ENCODE data around the gene ZBTB7C.

ZBTB7C gene

DNA sequence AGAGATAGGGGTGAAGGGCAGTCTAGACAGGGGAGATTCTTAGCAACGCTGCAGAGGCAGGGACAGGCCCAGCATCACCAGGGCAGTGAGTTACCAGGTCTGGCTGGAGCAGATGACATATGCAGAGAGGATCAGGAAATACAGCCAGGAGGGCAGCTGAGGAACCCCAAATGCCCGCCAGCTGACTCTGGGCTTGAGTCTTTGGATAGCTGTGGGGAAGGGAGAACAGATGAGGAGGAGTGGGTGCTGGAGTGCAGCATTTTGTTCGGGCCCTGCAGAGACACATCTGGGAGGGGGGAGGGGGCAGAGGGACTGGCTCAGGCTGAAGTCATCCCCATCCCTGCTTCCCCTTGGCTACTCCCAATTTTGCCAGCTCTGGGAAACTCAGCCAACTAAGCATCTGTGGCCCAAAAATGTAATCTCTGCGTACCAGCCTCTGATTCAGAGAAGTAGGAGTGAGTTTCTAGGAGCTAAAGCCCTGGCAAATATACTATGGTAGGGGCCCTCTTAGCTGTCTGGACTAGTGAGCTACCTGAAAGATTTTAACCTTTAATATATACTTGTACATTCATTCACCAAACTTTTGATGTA, 214.5 kb downstream of the ZBTB7C start:
- Histone ChIP-seq H3K9ac (ENCODE audit: low read length) (no peak overlapping the region), H3K27ac (ENCODE audit: low read depth, low read length) (no peak overlapping the region)

DNA sequence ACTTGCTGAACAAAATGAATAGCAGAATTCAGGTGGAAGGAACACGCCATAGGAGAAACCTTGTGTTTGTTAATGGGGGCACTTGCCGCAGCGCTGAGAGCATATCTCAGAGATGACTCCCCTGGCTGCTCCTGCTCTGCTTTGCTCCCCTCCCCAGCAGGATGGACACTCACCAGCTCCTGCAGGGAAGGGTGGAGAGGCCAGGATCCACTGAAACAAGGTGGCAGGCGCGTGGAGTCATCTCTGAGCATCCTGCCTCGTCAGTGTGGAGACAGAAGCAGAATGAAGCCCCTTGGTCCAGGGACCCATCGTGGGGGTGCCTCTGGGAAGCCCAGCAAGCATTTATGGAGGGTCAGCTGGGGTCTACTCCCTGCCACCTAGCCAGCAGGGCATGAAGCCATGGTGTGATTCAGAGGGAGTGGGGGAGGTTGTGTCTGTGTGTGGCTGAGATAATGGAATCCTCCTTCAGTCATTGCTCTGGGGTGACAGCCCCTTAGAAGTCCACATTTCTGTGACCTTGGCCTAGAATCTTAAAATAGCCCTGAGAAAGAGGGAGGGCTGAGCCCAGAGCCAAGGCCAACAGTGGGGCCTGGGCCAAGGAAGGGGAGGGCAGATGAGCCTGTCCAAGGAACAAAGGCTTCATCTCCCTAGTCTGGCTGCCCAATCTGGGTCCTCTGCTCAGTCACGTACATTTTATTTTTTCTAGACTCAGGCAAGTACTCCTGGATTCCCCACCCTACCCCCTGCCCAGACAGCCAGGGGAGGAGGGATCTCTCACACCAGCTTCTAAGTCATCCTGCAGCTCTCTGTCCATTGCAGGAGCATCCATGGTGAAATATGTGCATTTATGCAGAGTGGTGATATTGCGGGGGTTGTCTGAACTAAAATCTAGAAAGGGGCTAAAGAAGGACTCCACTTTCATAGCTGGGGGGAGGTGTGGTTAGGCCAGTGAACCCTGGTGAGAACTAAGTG, 215.4 kb downstream of the ZBTB7C start:
- H3K9ac ChIP-seq (ENCODE audit: low read length) = no peak overlapping the region
- no peak overlapping the region for H3K4me2 ChIP-seq (ENCODE audit: low read depth, low read length, poor library complexity, severe bottlenecking)
- no peaks in the 10 kb centered on the region for H3K79me2 ChIP-seq (ENCODE audit: insufficient read depth, low read length)
- H3K27me3 ChIP-seq (ENCODE audit: low read length) = no peaks in the 10 kb centered on the region
- no peak overlapping the region for H3K27ac ChIP-seq (ENCODE audit: low read depth, low read length)
- no peaks in the 10 kb centered on the region for H3K9me2 ChIP-seq (replicated peaks; ENCODE audit: insufficient read depth, low read length)
- H3K4me3 ChIP-seq (ENCODE audit: insufficient read depth, low read length, poor library complexity, severe bottlenecking) = no peak overlapping the region
- TF ChIP-seq, protein P1, sequence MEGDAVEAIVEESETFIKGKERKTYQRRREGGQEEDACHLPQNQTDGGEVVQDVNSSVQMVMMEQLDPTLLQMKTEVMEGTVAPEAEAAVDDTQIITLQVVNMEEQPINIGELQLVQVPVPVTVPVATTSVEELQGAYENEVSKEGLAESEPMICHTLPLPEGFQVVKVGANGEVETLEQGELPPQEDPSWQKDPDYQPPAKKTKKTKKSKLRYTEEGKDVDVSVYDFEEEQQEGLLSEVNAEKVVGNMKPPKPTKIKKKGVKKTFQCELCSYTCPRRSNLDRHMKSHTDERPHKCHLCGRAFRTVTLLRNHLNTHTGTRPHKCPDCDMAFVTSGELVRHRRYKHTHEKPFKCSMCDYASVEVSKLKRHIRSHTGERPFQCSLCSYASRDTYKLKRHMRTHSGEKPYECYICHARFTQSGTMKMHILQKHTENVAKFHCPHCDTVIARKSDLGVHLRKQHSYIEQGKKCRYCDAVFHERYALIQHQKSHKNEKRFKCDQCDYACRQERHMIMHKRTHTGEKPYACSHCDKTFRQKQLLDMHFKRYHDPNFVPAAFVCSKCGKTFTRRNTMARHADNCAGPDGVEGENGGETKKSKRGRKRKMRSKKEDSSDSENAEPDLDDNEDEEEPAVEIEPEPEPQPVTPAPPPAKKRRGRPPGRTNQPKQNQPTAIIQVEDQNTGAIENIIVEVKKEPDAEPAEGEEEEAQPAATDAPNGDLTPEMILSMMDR (IDR thresholded peaks at IDR 0.05; ENCODE audit: insufficient read depth, low read length, poor library complexity, severe bottlenecking) = no peak
- TF ChIP-seq EZH2phosphoT487 (conservative IDR thresholded peaks at IDR 0.05; ENCODE audit: low read length) = no peak
- no peaks in the 10 kb centered on the region for H3K9me3 ChIP-seq (ENCODE audit: insufficient read depth, low read length)
- H3K36me3 ChIP-seq (ENCODE audit: low read length) = no peaks in the 10 kb centered on the region
- H2AFZ ChIP-seq (ENCODE audit: low read depth, low read length, severe bottlenecking) = no peak overlapping the region
- no peaks in the 10 kb centered on the region for H4K20me1 ChIP-seq (ENCODE audit: low read depth, low read length)
- H3F3A ChIP-seq (ENCODE audit: insufficient read depth) = no peaks in the 10 kb centered on the region

More for the DNA sequence above, 214.5 kb downstream of the ZBTB7C start:
- Histone ChIP-seq H3K36me3 (ENCODE audit: low read length) (no peaks in the 10 kb centered on the region), H4K20me1 (ENCODE audit: low read depth, low read length) (no peaks in the 10 kb centered on the region), H3K27me3 (ENCODE audit: low read length) (no peaks in the 10 kb centered on the region), H3K9me3 (ENCODE audit: insufficient read depth, low read length) (no peaks in the 10 kb centered on the region), H3K9me2 (replicated peaks; ENCODE audit: insufficient read depth, low read length) (no peaks in the 10 kb centered on the region), H3K4me3 (ENCODE audit: insufficient read depth, low read length, poor library complexity, severe bottlenecking) (no peak overlapping the region), H3K4me2 (ENCODE audit: low read depth, low read length, poor library complexity, severe bottlenecking) (no peak overlapping the region), H3K79me2 (ENCODE audit: insufficient read depth, low read length) (no peaks in the 10 kb centered on the region), H2AFZ (ENCODE audit: low read depth, low read length, severe bottlenecking) (no peak overlapping the region), H3F3A (ENCODE audit: insufficient read depth) (no peaks in the 10 kb centered on the region)
- no peak for TF ChIP-seq EZH2phosphoT487 (conservative IDR thresholded peaks at IDR 0.05; ENCODE audit: low read length)
- TF ChIP-seq, protein P1 (IDR thresholded peaks at IDR 0.05; ENCODE audit: insufficient read depth, low read length, poor library complexity, severe bottlenecking) = no peak

DNA sequence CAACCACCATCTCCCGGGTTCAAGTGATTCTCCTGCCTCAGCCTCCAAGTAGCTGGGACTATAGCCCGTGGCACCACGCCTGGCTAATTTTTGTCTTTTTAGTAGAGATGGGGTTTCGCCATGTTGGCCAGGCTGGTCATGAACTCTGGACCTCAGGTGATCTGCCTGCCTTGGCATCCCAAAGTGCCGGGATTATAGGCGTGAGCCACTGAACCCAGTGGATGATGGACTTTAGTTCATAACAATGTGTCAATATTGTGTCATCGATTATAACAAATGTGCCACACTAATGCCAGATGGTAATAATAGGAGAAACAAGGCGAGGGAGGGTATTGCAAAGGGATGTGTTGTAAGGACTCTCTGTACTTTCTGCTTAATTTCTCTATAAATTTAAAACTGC, 216.6 kb downstream of the ZBTB7C start:
- Histone ChIP-seq H3K27me3 (ENCODE audit: low read length) (no peaks in the 10 kb centered on the region), H2AFZ (ENCODE audit: low read depth, low read length, severe bottlenecking) (no peak overlapping the region), H3K36me3 (ENCODE audit: low read length) (no peaks in the 10 kb centered on the region), H4K20me1 (ENCODE audit: low read depth, low read length) (no peaks in the 10 kb centered on the region), H3K4me3 (ENCODE audit: insufficient read depth, low read length, poor library complexity, severe bottlenecking) (no peak overlapping the region), H3K9ac (ENCODE audit: low read length) (no peak overlapping the region), H3K27ac (ENCODE audit: low read depth, low read length) (no peak overlapping the region), H3K79me2 (ENCODE audit: insufficient read depth, low read length) (no peaks in the 10 kb centered on the region), H3K4me2 (ENCODE audit: low read depth, low read length, poor library complexity, severe bottlenecking) (no peak overlapping the region), H3F3A (ENCODE audit: insufficient read depth) (no peaks in the 10 kb centered on the region), H3K9me2 (replicated peaks; ENCODE audit: insufficient read depth, low read length) (no peaks in the 10 kb centered on the region), H3K9me3 (ENCODE audit: insufficient read depth, low read length) (no peaks in the 10 kb centered on the region)
- TF ChIP-seq, protein P1 (IDR thresholded peaks at IDR 0.05; ENCODE audit: insufficient read depth, low read length, poor library complexity, severe bottlenecking) = no peak
- TF ChIP-seq EZH2phosphoT487 (conservative IDR thresholded peaks at IDR 0.05; ENCODE audit: low read length) = no peak

All from SU-DHL-6 (cell line).